H1 (cell line): ENCODE measurements around the gene YBX1. TPM values are rescaled to one million over a fixed set of nuclear protein-coding genes. Genes with fewer than 3 reads are reported as not detected.
A peak's percentile ranks its signal among the peaks of the same experiment; 100 is the strongest.
"Not testable (repeated sequence)": the region's sequence is repeated elsewhere in the genome, so short reads cannot be mapped to it uniquely, and the experiment has no call there.

Experiments used
- CTCF ChIA-PET: fragments of 300-600 bp; sonication (Branson Sonifier 250); formaldehyde crosslinking; loops from one replicate; lab custom pipeline; 2021; ENCODE audit not compliant: partially characterized antibody; lab: Charles Lee
- POLR2A ChIA-PET: fragments of 300-600 bp; sonication (Branson Sonifier 250); formaldehyde crosslinking; loops from one replicate; lab custom pipeline; 2021; ENCODE audit warnings: inconsistent platforms; ENCODE audit not compliant: partially characterized antibody; lab: Charles Lee
- DNase-seq, 2 experiments: peaks; one replicate each; pipeline versions ENCODE4 v3.0.0 to v3.0.0-alpha.2; 2010 to 2022; ENCODE audit warnings: low spot score in 2 of 2, low read depth in 1 of 2, mixed read lengths in 1 of 2
- FAIRE-seq: peaks from 2 replicates; lab custom pipeline; 2011; peaks lifted over from hg19 to GRCh38; lab: Jason Lieb, UNC
- H2AFZ ChIP-seq: 2 replicates; pipeline ENCODE4 v1.8.1; 2012; ENCODE audit warnings: low read length, inconsistent platforms
- H2AK5ac ChIP-seq: 2 replicates; pipeline ENCODE4 v1.6.1; 2013; ENCODE audit warnings: low read depth, low read length
- H2BK120ac ChIP-seq: replicated peaks from 2 replicates; pipeline ENCODE3; 2013; ENCODE audit warnings: low read depth, low read length, inconsistent platforms
- H2BK12ac ChIP-seq: 2 replicates; pipeline ENCODE4 v1.6.1; 2013; ENCODE audit warnings: low read depth, low read length
- H2BK15ac ChIP-seq: 2 replicates; pipeline ENCODE4 v1.6.1; 2013; ENCODE audit warnings: low read length
- H2BK20ac ChIP-seq: 2 replicates; pipeline ENCODE4 v1.6.1; 2013; ENCODE audit warnings: low read length
- H2BK5ac ChIP-seq: 2 replicates; pipeline ENCODE4 v1.6.1; 2013; ENCODE audit warnings: low read depth, low read length
- H3K14ac ChIP-seq: 2 replicates; pipeline ENCODE4 v1.6.1; 2013; ENCODE audit warnings: inconsistent platforms; ENCODE audit not compliant: insufficient read length
- H3K18ac ChIP-seq: 2 replicates; pipeline ENCODE4 v1.6.1; 2013; ENCODE audit warnings: low read length; ENCODE audit errors: extremely low read depth
- H3K23ac ChIP-seq: 2 replicates; pipeline ENCODE4 v1.6.1; 2013; ENCODE audit warnings: inconsistent platforms; ENCODE audit not compliant: insufficient read length
- H3K23me2 ChIP-seq: 2 replicates; pipeline ENCODE4 v1.6.1; 2013; ENCODE audit warnings: low read depth, low read length
- H3K27ac ChIP-seq: 2 replicates; pipeline ENCODE4 v1.6.1; 2011; ENCODE audit warnings: low read depth, low read length, inconsistent platforms
- H3K27me3 ChIP-seq, 4 experiments: replicated peaks in 1 of 4; 1 replicate in 1 of 4; 2 replicates in 3 of 4; pipeline versions ENCODE4 v1.6.1 to v1.8.1; 2011 to 2013; ENCODE audit warnings: low read length in 3 of 4, mild to moderate bottlenecking in 3 of 4, inconsistent platforms in 2 of 4, mixed read lengths in 2 of 4, moderate library complexity in 1 of 4; ENCODE audit not compliant: control insufficient read depth in 3 of 4, insufficient read depth in 3 of 4; ENCODE audit errors: extremely low read depth in 1 of 4
- H3K36me3 ChIP-seq, 4 experiments: 2 replicates each; pipeline versions ENCODE4 v1.6.1 to v1.8.1; 2011 to 2013; ENCODE audit warnings: mild to moderate bottlenecking in 4 of 4, low read length in 3 of 4, moderate library complexity in 2 of 4, control low read depth in 1 of 4, inconsistent platforms in 1 of 4; ENCODE audit not compliant: insufficient read depth in 4 of 4, control insufficient read depth in 2 of 4
- H3K4ac ChIP-seq: replicated peaks from 2 replicates; pipeline ENCODE3; 2013; ENCODE audit warnings: low read length, low read depth, mixed read lengths, inconsistent platforms; ENCODE audit not compliant: insufficient read length
- H3K4me1 ChIP-seq, 4 experiments: replicated peaks in 1 of 4; 1 replicate in 1 of 4; 2 replicates in 3 of 4; pipeline versions ENCODE4 v1.6.1 to v1.8.1; 2011 to 2013; ENCODE audit warnings: low read length in 3 of 4, inconsistent platforms in 2 of 4, mixed read lengths in 1 of 4; ENCODE audit not compliant: insufficient read depth in 4 of 4, control insufficient read depth in 3 of 4
- H3K4me2 ChIP-seq, 2 experiments: 2 replicates each; pipeline versions ENCODE4 v1.6.1 to v1.8.1; 2011 to 2013; ENCODE audit warnings: low read depth in 2 of 2, low read length in 2 of 2, control low read depth in 1 of 2, inconsistent platforms in 1 of 2, mild to moderate bottlenecking in 1 of 2; ENCODE audit not compliant: insufficient read depth in 1 of 2
- H3K4me3 ChIP-seq, 4 experiments: fragments of 200-600, 300-600 bp in 1 of 4; sonication (generic), shearing (Covaris generic), sonication (Bioruptor Twin) in 1 of 4; 2 replicates each; pipeline versions ENCODE4 v1.5.1 to v1.8.1; 2011 to 2016; ENCODE audit warnings: low read length in 4 of 4, low read depth in 3 of 4, control low read depth in 2 of 4, inconsistent platforms in 2 of 4, mild to moderate bottlenecking in 2 of 4, mixed read lengths in 1 of 4, moderate library complexity in 1 of 4; ENCODE audit not compliant: insufficient read depth in 2 of 4; ENCODE audit errors: extremely low read depth in 1 of 4
- H3K56ac ChIP-seq: replicated peaks from 2 replicates; pipeline ENCODE3; 2013; ENCODE audit warnings: low read depth, mild to moderate bottlenecking, mixed read lengths, low read length, inconsistent platforms; ENCODE audit not compliant: insufficient read length
- H3K79me1 ChIP-seq: 2 replicates; pipeline ENCODE4 v1.6.1; 2013; ENCODE audit warnings: low read depth, low read length, control low read depth
- H3K79me2 ChIP-seq, 2 experiments: 2 replicates each; pipeline versions ENCODE4 v1.6.1 to v1.8.1; 2012 to 2013; ENCODE audit warnings: low read length in 2 of 2, mild to moderate bottlenecking in 2 of 2, inconsistent platforms in 1 of 2; ENCODE audit not compliant: insufficient read depth in 2 of 2, control insufficient read depth in 1 of 2
- H3K9ac ChIP-seq, 4 experiments: replicated peaks in 1 of 4; 1 replicate in 1 of 4; 2 replicates in 3 of 4; pipeline versions ENCODE4 v1.6.1 to v1.8.1; 2011 to 2013; ENCODE audit warnings: low read depth in 3 of 4, low read length in 3 of 4, control low read depth in 2 of 4, mild to moderate bottlenecking in 2 of 4, moderate library complexity in 2 of 4, inconsistent platforms in 1 of 4; ENCODE audit errors: extremely low read depth in 1 of 4
- H3K9me3 ChIP-seq, 2 experiments: 2 replicates each; pipeline versions ENCODE4 v1.6.1 to v1.8.1; 2012 to 2013; ENCODE audit warnings: mild to moderate bottlenecking in 2 of 2, moderate library complexity in 2 of 2, control low read depth in 1 of 2, inconsistent platforms in 1 of 2, low read depth in 1 of 2, low read length in 1 of 2, mixed read lengths in 1 of 2; ENCODE audit not compliant: insufficient read depth in 2 of 2
- H4K20me1 ChIP-seq, 2 experiments: replicated peaks in 1 of 2; 2 replicates each; pipeline versions ENCODE3 to v1.8.1; 2011 to 2013; ENCODE audit warnings: inconsistent platforms in 2 of 2, low read length in 2 of 2, mild to moderate bottlenecking in 1 of 2; ENCODE audit not compliant: insufficient read depth in 2 of 2, control insufficient read depth in 1 of 2
- H4K5ac ChIP-seq: 2 replicates; pipeline ENCODE4 v1.6.1; 2013; ENCODE audit warnings: low read length, low read depth, mixed read lengths, inconsistent platforms; ENCODE audit not compliant: insufficient read length
- H4K8ac ChIP-seq: 2 replicates; pipeline ENCODE4 v1.8.0; 2013; ENCODE audit warnings: mild to moderate bottlenecking, moderate library complexity, low read length, inconsistent platforms; ENCODE audit not compliant: insufficient read depth; ENCODE audit errors: extremely low read depth
- H4K91ac ChIP-seq: replicated peaks from 2 replicates; pipeline ENCODE3; 2013; ENCODE audit warnings: low read length, mixed read lengths, inconsistent platforms; ENCODE audit not compliant: insufficient read length
- TAF7 ChIP-seq: optimal IDR thresholded peaks from 2 replicates; pipeline ENCODE3; 2011; ENCODE audit warnings: low read depth, mild to moderate bottlenecking, inconsistent platforms, low read length, moderate library complexity, borderline replicate concordance
- WGBS, 2 experiments: shearing (Covaris generic) in 1 of 2; methylation state at CpG; one replicate each; pipeline versions ENCODE4 v1.1.6 to v1.1.7; 2013 to 2015; ENCODE audit warnings: low lambda C conversion rate in 2 of 2, mixed read lengths in 2 of 2, inconsistent platforms in 1 of 2, low coverage in 1 of 2, missing lambda C conversion rate in 1 of 2; ENCODE audit not compliant: insufficient replicate concordance in 2 of 2, insufficient coverage in 1 of 2, insufficient read length in 1 of 2; ENCODE audit errors: extremely low coverage in 1 of 2, missing lambda C conversion rate in 1 of 2; 5-methylcytosine and 5-hydroxymethylcytosine counted together
- polyA plus RNA-seq, 7 experiments: library from polyadenylated mRNA; depleted of rRNA in 3 of 7; stranded (reverse) in 5 of 7; unstranded in 2 of 7; fragments of >200 nt in 5 of 7; fragments of 200-250 nt in 2 of 7; gene quantifications; 1 replicate in 5 of 7; 2 replicates in 1 of 7; 4 replicates in 1 of 7; pipeline versions ENCODE4 v1.2.1 to v1.2.3, GENCODE V29; 2011 to 2013; ENCODE audit warnings: missing spikeins in 2 of 7, mixed read lengths in 2 of 7
- total RNA-seq: library from RNA; stranded (reverse); fragmentation: NEBNext Ultra II Directional; extraction: Animal tissue kit (Norgen Biotek cat#: 25700); gene quantifications from 2 replicates; pipeline ENCODE4 v1.2.1, GENCODE V29; 2021

YBX1 gene
- total and polyA plus RNA-seq, 2 of the 8 experiments (the other 6 are each of a cell fraction or from before 2014, with no cell fraction given), result 438 to 1,219 TPM

GRCh38 chr1:42682484-42682738 lies 193 bp downstream of the YBX1 start:
- CTCF ChIA-PET, result interaction anchor here (0.9 to 1.3 kb wide), 3 partner anchors 53 to 96 kb away, joined by 3 read pairs; no protein-coding TSS in a partner anchor
- not testable (repeated sequence) for H3K56ac ChIP-seq, H3K4ac ChIP-seq, H3K18ac ChIP-seq, H3K23ac ChIP-seq, H2BK20ac ChIP-seq, H2BK120ac ChIP-seq, H2AFZ ChIP-seq, FAIRE-seq, H4K8ac ChIP-seq, H2BK5ac ChIP-seq, H3K14ac ChIP-seq, H3K9me3 ChIP-seq, H3K27me3 ChIP-seq, H3K27ac ChIP-seq, H3K79me1 ChIP-seq, H2AK5ac ChIP-seq, H4K5ac ChIP-seq, H3K4me1 ChIP-seq, H4K91ac ChIP-seq, H2BK15ac ChIP-seq, DNase-seq, H2BK12ac ChIP-seq
- peak; percentile 74 for TF ChIP-seq TAF7
- H3K23me2 ChIP-seq, result peaks cover 16% of the 10 kb centered on the region
- POLR2A ChIA-PET, result interaction anchor here (0.7 to 7.3 kb wide), 44 partner anchors 9 to 410 kb away, joined by 3 to 94 read pairs (median 5); partner anchors contain the start of genes C1orf50, CLDN19, P3H1 and PPCS
- peaks cover 0 to 29% (median 8%) of the 10 kb centered on the region in 4 experiments; a peak in 6 of 8 replicates for H3K36me3 ChIP-seq
- H3K4me2 ChIP-seq, result peak overlapping the region in 1 of 2 experiments; percentile 84; a peak in 2 of 4 replicates
- H3K9ac ChIP-seq, result peak overlapping the region in 3 of 4 experiments; percentile 43 to 90 (median 88); a peak in 5 of 7 replicates
- peaks cover 24 to 30% of the 10 kb centered on the region in 2 experiments for H4K20me1 ChIP-seq
- peak overlapping the region; percentile 83 to 99 (median 94); a peak in 6 of 8 replicates for H3K4me3 ChIP-seq
- H3K79me2 ChIP-seq, result peaks cover 43 to 66% of the 10 kb centered on the region in 2 experiments
- 0% methylated on average over 1 of the region's 33 CpGs; no CpG with 5 or more reads in 1 of the 2 experiments for WGBS, 2 experiments
